GM18502 (cell line): ENCODE measurements around the gene TMPRSS12.
"Not testable (repeated sequence)": the region's sequence is repeated elsewhere in the genome, so short reads cannot be mapped to it uniquely, and the experiment has no call there.

Source experiments
- ATAC-seq: cut with Tn5 transposase; IDR thresholded peaks from one replicate; pipeline ENCODE4 v1.9.1; 2021; ENCODE audit warnings: mild to moderate bottlenecking; ENCODE audit not compliant: unreplicated experiment, poor library complexity

Gene TMPRSS12

DNA sequence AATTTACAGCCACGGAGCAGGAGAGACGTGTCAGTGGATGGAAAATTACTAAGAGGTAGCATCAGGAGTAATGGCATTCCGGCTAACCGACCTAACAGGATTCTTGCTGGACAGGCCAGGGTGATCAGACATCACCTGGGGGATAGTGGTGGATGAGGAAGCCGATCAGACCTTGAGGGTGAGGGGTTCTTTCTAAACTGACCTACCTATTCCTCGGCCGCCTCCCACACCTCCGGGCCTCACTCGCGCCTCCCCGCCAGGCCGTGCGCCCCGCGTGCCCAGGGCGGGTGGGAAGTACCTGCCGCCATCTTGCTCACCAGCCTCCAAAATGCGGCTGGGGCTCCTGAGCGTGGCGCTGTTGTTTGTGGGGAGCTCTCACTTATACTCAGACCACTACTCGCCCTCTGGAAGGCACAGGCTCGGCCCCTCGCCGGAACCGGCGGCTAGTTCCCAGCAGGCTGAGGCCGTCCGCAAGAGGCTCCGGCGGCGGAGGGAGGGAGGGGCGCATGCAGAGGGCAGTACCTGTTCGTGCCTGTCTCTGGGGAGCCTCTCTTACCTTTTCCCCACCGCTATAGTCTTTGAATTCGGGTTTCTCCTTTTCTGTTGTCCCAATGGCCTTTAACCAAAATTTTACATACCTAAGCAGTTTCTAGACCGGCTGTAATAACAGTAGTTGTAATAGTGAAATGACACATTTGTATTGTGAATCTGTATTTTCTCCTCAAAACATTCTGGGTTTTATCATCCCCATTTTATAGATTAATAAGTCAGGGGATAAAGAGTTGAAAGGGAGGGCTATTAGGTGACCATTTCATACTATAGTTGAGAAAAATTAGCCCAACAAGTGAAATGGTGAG, at the start of gene TMPRSS12:
TMPRSS12 (plus strand) TSS at position 290 of the 857 bp plus-strand sequence; CDS start at position 329, 39 bp downstream.
- ATAC-seq, result no peak

DNA sequence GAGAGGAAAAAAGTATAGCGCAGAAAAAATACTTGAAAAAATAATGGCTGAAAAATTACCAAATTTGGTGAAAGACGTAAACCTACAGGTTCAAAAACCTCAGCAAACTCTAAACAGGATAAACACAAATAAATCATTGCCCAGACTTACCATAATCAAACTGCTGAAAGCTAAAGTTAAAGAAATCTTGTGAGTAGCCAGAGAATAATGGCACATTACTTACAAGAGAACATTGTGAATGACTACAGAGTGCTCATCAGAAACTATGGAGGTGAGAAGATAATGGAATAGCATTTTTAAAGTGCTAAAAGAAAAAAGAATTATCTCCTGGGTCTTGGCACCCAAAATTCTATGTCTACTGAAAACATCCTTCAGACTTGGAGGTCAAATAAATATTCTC, 42.8 kb upstream of the TMPRSS12 start:
- ATAC-seq, result no peak

- no peak for ATAC-seq
Measured at GRCh38 chr12:50803230-50803875, 39.4 kb upstream of the TMPRSS12 start.

DNA sequence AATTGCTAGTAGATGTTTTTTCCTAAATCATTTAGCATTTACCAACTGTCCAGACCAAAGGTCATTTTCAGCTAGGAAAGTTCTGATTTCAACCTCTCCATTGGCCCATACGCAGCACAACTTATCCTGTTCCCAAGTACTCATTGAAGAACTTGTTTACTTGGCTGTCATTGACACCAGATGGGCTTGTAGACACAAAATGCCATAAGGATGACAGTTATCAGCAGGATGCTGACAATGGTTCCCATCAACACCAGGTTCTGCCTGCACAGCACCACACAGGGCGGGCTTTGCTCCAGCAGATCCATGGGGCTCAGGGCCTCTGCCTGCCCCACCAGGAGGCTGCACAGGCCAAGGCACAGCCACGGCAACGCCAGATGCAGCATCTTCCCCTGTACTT, 36.5 kb upstream of the TMPRSS12 start:
- ATAC-seq, result no peak

- ATAC-seq, result not testable (repeated sequence)
Measured at GRCh38 chr12:50809131-50809530, 33.6 kb upstream of the TMPRSS12 start.

DNA sequence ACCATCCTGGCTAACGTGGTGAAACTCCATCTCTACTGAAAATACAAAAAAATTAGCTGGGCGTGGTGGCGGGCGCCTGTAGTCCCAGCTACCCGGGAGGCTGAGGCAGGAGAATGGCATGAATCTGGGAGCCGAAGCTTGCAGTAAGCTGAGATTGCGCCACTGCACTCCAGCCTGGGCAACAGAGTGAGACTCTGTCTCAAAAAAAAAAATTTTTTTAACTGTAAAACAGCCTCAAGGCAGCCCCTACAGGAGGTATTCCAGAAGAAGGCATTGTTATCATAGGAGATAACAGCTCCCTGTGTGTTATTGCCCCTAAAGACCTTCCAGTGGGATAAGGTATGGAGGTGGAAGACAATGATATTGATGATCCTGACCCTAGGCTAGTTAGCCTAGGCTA, 27.8 kb upstream of the TMPRSS12 start:
- not testable (repeated sequence) for ATAC-seq

- ATAC-seq, result no peak
Measured at GRCh38 chr12:50820177-50820576, 22.5 kb upstream of the TMPRSS12 start.

DNA sequence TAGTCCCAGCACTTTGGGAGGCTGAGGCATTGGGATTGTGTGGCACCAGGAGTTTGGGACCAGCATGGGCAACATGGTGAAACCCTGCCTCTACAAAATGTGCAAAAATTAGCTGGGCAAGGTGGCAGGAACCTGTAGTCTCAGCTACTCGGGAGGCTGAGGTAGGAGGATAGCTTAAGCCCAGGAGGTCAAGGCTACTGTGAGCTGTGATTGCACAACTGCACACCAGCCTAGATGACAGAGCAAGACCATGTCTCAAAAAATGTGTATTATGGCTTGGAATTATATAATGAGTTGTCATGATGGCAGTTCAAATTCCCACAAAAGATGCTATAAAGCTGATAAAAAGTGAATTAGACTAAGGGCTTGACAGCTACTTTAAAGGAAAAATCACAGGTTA, 20.6 kb upstream of the TMPRSS12 start:
- ATAC-seq, result no peak

DNA sequence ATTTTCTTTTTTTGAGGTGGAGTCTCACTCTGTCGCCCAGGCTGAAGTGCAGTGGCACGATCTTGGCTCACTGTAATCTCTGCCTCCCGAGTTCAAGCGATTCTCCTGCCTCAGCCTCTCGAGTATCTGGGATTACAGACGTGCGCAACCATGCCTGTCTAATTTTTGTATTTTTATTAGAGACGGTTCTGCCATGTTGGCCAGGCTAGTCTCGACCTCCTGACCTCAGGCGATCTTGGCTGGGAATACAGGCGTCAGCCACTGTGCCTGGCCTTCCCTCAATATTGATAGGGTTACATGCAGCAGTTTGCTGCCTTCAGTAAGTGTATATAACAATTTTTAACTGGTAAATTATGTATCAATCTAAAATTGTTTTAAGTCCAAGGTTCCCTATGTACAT, 19.0 kb upstream of the TMPRSS12 start:
- not testable (repeated sequence) for ATAC-seq

GRCh38 chr12:50824914-50825313, 17.8 kb upstream of the TMPRSS12 start:
- ATAC-seq, result no peak

DNA sequence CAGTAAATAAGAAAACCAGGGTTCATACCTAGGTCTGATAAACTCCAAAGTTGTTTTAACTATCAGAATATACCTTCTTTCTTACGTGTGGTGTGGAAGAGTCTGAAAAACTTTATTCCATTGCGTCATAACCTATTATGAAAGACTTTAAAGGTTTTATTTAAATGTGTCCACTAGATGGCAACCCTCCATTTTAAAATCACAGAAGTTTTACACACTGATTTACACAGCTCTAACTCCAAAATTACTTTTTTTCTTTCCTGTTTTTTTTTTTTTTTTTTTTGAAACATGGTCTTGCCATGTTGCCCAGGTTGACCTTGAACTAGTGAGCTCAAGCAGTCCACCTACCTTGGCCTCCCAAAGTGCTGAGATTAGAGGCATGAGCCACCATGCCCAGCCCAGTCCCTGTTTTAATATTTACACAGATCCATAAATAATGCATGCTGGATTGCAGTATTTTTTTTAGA, 17.3 kb upstream of the TMPRSS12 start:
- ATAC-seq, result no peak

DNA sequence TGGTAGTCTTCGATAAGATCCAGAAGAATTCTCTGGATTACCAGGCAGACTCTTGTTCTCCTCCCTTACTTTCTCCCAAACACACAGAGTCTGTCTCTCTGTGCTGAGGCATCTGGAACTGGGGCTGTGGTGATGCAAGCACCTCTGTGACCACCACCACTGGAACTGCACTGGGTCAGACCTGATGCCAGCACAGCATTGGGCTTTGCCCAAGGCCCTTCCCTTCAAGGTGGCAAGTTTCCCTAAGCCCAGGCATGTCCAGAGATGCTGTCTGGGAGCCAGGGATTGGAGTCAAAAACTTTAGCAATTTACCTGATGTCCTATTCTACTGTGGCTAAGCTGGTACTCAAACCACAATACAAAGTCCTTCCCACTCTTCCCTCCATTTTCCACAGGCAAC, 14.6 kb upstream of the TMPRSS12 start:
- ATAC-seq, result no peak

DNA sequence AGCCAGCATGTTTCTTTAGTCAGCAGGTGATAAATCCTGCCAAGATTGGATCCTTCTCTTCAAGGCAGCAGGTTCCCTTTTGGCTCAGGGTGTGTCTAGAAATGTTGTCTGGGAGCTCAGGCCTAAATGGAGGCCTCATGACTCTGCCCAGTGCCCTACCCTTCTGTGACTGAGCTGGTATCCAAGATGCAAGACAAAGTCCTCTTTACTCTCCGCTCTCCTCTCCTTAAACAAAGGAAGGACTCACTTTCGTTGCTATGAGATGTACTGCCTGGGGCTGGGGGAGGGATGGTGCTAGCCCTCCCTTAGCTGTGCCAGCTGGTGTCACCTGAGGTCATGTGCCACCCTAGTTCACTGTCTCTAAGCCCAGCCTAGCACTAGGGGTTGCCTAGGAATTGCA, 13.8 kb upstream of the TMPRSS12 start:
- no peak for ATAC-seq

GRCh38 chr12:50833801-50834200, 8.9 kb upstream of the TMPRSS12 start:
- not testable (repeated sequence) for ATAC-seq

DNA sequence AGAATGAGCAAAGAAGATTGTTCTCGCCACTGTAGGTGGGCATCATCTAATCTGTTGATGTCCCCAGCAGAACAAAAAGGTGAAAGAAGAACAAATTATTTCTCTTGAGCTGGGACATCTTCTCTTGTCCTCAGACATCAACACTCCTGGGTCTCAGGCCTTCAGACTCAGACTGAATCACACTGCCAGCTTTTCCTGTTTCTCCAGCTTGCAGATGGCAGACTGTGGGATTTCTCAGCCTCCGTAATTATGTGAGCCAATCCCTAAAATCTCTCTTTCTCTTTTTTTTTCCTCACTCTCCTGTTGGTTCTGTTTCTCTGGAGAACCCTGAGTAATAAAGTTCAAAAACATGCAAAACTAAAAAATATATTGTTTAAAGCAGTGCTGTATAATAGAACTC, 3.7 kb upstream of the TMPRSS12 start:
- no peak for ATAC-seq

DNA sequence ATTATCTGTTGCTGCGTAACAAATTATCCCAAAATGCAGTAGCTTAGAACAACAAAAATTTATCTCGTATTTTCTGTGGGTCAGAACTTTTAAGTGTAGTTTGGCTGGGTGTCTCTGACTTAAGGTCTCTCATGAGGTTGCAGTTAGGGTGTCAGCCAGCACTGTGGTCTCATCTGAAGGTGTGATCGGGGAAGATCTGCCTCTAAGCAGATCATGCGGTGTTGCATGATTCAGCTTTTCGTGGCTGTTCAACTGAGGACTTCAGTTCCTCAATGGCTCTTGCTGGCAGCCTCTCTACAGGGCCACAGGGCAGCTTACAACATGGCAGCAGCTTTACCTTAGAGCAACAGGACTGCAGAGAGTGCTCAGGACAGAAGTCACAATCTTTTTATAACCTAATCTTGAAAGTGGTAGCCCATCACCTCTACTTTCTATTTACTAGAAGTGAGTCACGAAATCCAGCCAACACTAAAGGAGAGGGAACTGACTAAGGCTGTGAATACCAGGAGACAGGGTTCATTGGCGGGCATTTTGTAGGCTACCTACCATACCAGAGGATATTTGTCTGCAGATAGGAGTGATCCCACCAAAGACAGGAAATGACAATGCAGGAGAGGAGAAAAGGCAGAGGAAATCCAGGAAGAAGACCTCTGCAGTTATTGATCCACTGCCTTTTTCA, 1.8 kb upstream of the TMPRSS12 start:
- no peak for ATAC-seq

DNA sequence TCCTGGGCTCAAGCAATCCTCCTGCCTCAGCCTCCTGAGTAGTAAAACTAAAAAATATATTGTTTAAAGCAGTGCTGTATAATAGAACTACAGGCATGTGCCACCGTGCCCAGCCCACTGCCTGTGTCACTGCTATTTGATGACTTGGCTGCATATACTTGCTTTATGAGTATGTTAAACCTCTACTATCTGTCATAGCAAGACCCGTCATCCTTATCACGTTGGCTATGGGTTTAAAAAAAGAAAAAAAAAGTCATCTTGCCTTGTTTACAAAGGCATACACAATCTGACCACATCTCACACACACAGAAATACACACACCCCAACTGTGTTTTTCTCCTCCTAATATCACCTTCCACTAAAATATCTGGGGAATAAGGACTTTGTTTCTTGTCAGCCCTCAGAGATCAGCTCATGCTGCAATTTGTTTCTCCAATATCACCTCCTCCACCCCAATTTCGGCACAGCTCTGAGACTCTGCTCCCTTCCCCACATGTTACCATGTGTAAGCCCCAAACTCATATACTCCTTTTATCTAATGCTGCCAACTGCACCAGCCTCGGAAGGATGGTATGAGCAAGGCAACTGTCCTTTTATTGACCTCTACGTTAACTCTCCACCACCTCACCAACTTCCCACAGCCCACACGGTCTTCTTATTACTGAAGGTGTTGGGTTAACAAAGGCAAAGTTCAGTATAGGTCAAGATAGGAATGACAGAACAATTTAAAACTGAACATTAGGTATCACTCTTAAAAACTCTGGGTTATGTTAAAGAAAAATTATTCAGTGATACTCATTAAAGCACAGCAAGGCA, 802 bp upstream of the TMPRSS12 start:
- ATAC-seq, result no peak

- no peak for ATAC-seq
Measured at GRCh38 chr12:50845021-50845647, 2.4 kb downstream of the TMPRSS12 start.

DNA sequence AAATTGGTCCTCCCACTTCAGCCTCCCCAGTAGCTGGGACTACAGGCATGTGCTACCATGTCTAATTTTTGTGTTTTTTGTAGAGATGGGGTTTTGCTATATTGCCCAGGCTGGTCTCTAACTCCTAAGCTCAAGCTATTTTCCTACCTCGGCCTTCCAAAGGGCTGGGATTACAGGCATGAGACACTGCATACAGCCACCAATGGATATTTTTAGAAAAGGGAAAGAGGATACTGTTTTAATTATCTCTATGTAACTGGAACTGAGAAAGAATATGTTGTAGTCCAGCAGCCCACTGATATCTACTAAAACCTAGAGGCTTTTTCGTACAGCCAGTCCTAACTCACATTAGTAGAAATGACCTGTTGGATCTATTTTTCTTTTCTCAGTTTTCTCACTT, 6.2 kb downstream of the TMPRSS12 start:
- ATAC-seq, result no peak

DNA sequence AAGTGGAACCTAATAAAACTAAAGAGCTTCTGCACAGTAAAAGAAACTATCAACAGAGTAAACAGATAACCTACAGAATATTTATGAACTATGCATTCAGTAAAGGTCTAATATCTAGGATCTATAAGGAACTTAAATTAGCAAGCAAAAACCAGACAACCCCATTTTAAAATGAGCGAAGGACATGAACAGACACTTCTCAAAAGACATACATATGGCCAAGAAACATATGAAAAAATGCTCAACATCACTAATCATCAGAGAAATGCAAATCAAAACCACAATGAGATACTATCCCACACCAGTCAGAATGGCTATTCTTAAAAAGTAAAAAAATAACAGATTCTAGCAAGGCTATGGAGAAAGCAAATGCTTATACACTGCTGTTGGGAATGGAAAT, 12.5 kb downstream of the TMPRSS12 start:
- ATAC-seq, result not testable (repeated sequence)
